Measurements from ENCODE around the gene TMEM208.
A peak's percentile ranks its signal among the peaks of the same experiment; 100 is the strongest.

TMEM208 gene

GRCh38 chr16:67201411-67202345, 25.3 kb upstream of the TMEM208 start:
- H3K9ac ChIP-seq: no peak overlapping the region
- H3K4me1 ChIP-seq: peaks cover 19 to 25% (median 22%) of the 10 kb centered on the region in 10 experiments
- H3K36me3 ChIP-seq: peaks cover 57 to 92% (median 84%) of the 10 kb centered on the region in 11 experiments
- H3K27ac ChIP-seq: no peak overlapping the region
- no peak for TF ChIP-seq Cebpa-rat (IDR thresholded peaks at IDR 0.05)
- peaks cover 15 to 85% (median 38%) of the 10 kb centered on the region in 11 experiments; a peak in 21 of 22 replicates for H4K20me1 ChIP-seq
- H3K4me2 ChIP-seq: no peak overlapping the region
- H3K4me3 ChIP-seq: no peak overlapping the region
- no peaks in the 10 kb centered on the region for H3K9me3 ChIP-seq (replicated peaks in 1 of 11)
- no peaks in the 10 kb centered on the region for H3K27me3 ChIP-seq

- no peak overlapping the region for H3K4me3 ChIP-seq
These were observed 24.5 kb upstream of the TMEM208 start for GRCh38 chr16:67202426-67202825.

GRCh38 chr16:67202956-67203493, 23.9 kb upstream of the TMEM208 start:
- Histone ChIP-seq H3K4me3 (no peak overlapping the region), H3K27me3 (no peaks in the 10 kb centered on the region), H4K20me1 (peaks cover 1 to 85% (median 24%) of the 10 kb centered on the region in 11 experiments; a peak in 21 of 22 replicates), H3K4me2 (no peak overlapping the region), H3K9me3 (replicated peaks in 1 of 11) (no peaks in the 10 kb centered on the region), H3K4me1 (peaks cover 10 to 19% (median 12%) of the 10 kb centered on the region in 10 experiments), H3K9ac (no peak overlapping the region), H3K36me3 (peaks cover 43 to 85% (median 70%) of the 10 kb centered on the region in 11 experiments), H3K27ac (no peak overlapping the region)
- TF ChIP-seq Cebpa-rat (IDR thresholded peaks at IDR 0.05): no peak

More at GRCh38 chr16:67202426-67202825, 24.5 kb upstream of the TMEM208 start:
- Histone ChIP-seq H4K20me1 (peaks cover 7 to 85% (median 30%) of the 10 kb centered on the region in 11 experiments; a peak in 21 of 22 replicates), H3K4me1 (peaks cover 16 to 19% (median 17%) of the 10 kb centered on the region in 10 experiments), H3K9ac (no peak overlapping the region), H3K27ac (no peak overlapping the region), H3K4me2 (no peak overlapping the region), H3K27me3 (no peaks in the 10 kb centered on the region), H3K36me3 (peaks cover 49 to 88% (median 76%) of the 10 kb centered on the region in 11 experiments), H3K9me3 (replicated peaks in 1 of 11) (no peaks in the 10 kb centered on the region)
- TF ChIP-seq Cebpa-rat (IDR thresholded peaks at IDR 0.05): no peak

- TF ChIP-seq Cebpa-rat (IDR thresholded peaks at IDR 0.05): no peak
- Histone ChIP-seq H3K9me3 (replicated peaks in 1 of 11) (no peaks in the 10 kb centered on the region), H3K9ac (no peak overlapping the region), H3K27ac (no peak overlapping the region), H4K20me1 (peaks cover 0 to 82% (median 14%) of the 10 kb centered on the region in 11 experiments; a peak in 15 of 22 replicates), H3K4me3 (no peak overlapping the region), H3K4me1 (peaks cover 0 to 17% (median 6%) of the 10 kb centered on the region in 10 experiments; a peak in 15 of 20 replicates), H3K36me3 (peaks cover 42 to 78% (median 60%) of the 10 kb centered on the region in 11 experiments), H3K4me2 (no peak overlapping the region), H3K27me3 (no peaks in the 10 kb centered on the region)
These were observed 22.9 kb upstream of the TMEM208 start for GRCh38 chr16:67204076-67204475.

GRCh38 chr16:67206129-67206837, 20.6 kb upstream of the TMEM208 start:
- Histone ChIP-seq H3K9me3 (replicated peaks in 1 of 11) (no peaks in the 10 kb centered on the region), H3K27me3 (no peaks in the 10 kb centered on the region), H3K4me2 (no peak overlapping the region), H3K27ac (no peak overlapping the region), H3K9ac (peak overlapping the region in 1 of 11 experiments; percentile 41; a peak in 2 of 22 replicates), H4K20me1 (peaks cover 0 to 69% (median 14%) of the 10 kb centered on the region in 11 experiments; a peak in 12 of 22 replicates), H3K36me3 (peaks cover 31 to 64% (median 47%) of the 10 kb centered on the region in 11 experiments), H3K4me1 (peaks cover 0 to 17% (median 5%) of the 10 kb centered on the region in 10 experiments; a peak in 9 of 20 replicates), H3K4me3 (no peak overlapping the region)
- no peak for TF ChIP-seq Cebpa-rat (IDR thresholded peaks at IDR 0.05)

GRCh38 chr16:67206838-67207248, 20.1 kb upstream of the TMEM208 start:
- H3K36me3 ChIP-seq: peaks cover 25 to 58% (median 41%) of the 10 kb centered on the region in 11 experiments
- H4K20me1 ChIP-seq: peaks cover 0 to 63% (median 14%) of the 10 kb centered on the region in 11 experiments; a peak in 12 of 22 replicates
- peaks cover 0 to 17% (median 5%) of the 10 kb centered on the region in 10 experiments; a peak in 9 of 20 replicates for H3K4me1 ChIP-seq
- no peak overlapping the region for H3K4me3 ChIP-seq
- no peak for TF ChIP-seq Cebpa-rat (IDR thresholded peaks at IDR 0.05)
- H3K4me2 ChIP-seq: no peak overlapping the region; a peak in 2 of 22 replicates
- H3K9ac ChIP-seq: peak overlapping the region in 1 of 11 experiments; percentile 41; a peak in 2 of 22 replicates
- H3K9me3 ChIP-seq (replicated peaks in 1 of 11): no peaks in the 10 kb centered on the region
- no peaks in the 10 kb centered on the region for H3K27me3 ChIP-seq
- H3K27ac ChIP-seq: no peak overlapping the region

- peak overlapping the region in 3 of 11 experiments; percentile 33 to 37 (median 35); a peak in 5 of 22 replicates for H3K4me2 ChIP-seq
- H3K9ac ChIP-seq: peak overlapping the region in 2 of 11 experiments; percentile 34 to 41; a peak in 5 of 22 replicates
- no peaks in the 10 kb centered on the region for H3K27me3 ChIP-seq
- no peak overlapping the region; a peak in 1 of 22 replicates for H3K27ac ChIP-seq
- H3K36me3 ChIP-seq: peaks cover 19 to 52% (median 35%) of the 10 kb centered on the region in 11 experiments; a peak in 21 of 22 replicates
- H3K9me3 ChIP-seq (replicated peaks in 1 of 11): no peaks in the 10 kb centered on the region
- H3K4me1 ChIP-seq: peaks cover 0 to 17% (median 5%) of the 10 kb centered on the region in 10 experiments; a peak in 9 of 20 replicates
- no peak for TF ChIP-seq Cebpa-rat (IDR thresholded peaks at IDR 0.05)
- no peak overlapping the region for H3K4me3 ChIP-seq
- H4K20me1 ChIP-seq: peaks cover 0 to 57% (median 14%) of the 10 kb centered on the region in 11 experiments; a peak in 12 of 22 replicates
These were observed 19.5 kb upstream of the TMEM208 start for GRCh38 chr16:67207249-67208091.
